OCI-LY1 (cell line): ENCODE data around the gene TFB2M.
"Not testable (repeated sequence)": the region's sequence is repeated elsewhere in the genome, so short reads cannot be mapped to it uniquely, and the experiment has no call there.

Experiments
- H2AFZ ChIP-seq: fragments of 200-600 bp; sonication (generic), shearing (Covaris generic); 2 replicates; pipeline ENCODE4 v1.6.0; 2014; ENCODE audit warnings: antibody characterized with exemption, mild to moderate bottlenecking, low read length
- H3F3A ChIP-seq: fragments of 200-600 bp; sonication (generic), shearing (Covaris generic); 2 replicates; pipeline ENCODE4 v1.6.0; 2014; ENCODE audit warnings: mild to moderate bottlenecking, antibody characterized with exemption, low read length, moderate library complexity; ENCODE audit not compliant: insufficient read depth
- H3K27ac ChIP-seq: fragments of 200-600 bp; sonication (generic); 2 replicates; pipeline ENCODE4 v1.5.1; 2014; ENCODE audit warnings: low read length, mixed run types, mild to moderate bottlenecking, low read depth; ENCODE audit not compliant: poor library complexity, severe bottlenecking
- H3K27me3 ChIP-seq: fragments of 200-600 bp; sonication (generic); 2 replicates; pipeline ENCODE4 v1.6.0; 2014; ENCODE audit warnings: antibody characterized with exemption, mild to moderate bottlenecking, low read length, moderate library complexity; ENCODE audit not compliant: insufficient read depth
- H3K36me3 ChIP-seq: fragments of 200-600 bp; sonication (generic); 2 replicates; pipeline ENCODE4 v1.6.1; 2014; ENCODE audit warnings: mild to moderate bottlenecking, antibody characterized with exemption, low read length, moderate library complexity, mixed read lengths; ENCODE audit not compliant: insufficient read depth
- H3K4me1 ChIP-seq: fragments of 200-600 bp; sonication (generic); 2 replicates; pipeline ENCODE4 v1.5.1; 2014; ENCODE audit warnings: mild to moderate bottlenecking, low read length, moderate library complexity; ENCODE audit not compliant: insufficient read depth, severe bottlenecking
- H3K4me2 ChIP-seq: fragments of 200-600 bp; sonication (generic), shearing (Covaris generic); 2 replicates; pipeline ENCODE4 v1.6.1; 2014; ENCODE audit warnings: low read length
- H3K4me3 ChIP-seq: fragments of 200-600 bp; sonication (generic); 2 replicates; pipeline ENCODE4 v1.5.1; 2014; ENCODE audit warnings: low read length, low read depth, mild to moderate bottlenecking, mixed read lengths; ENCODE audit not compliant: poor library complexity, severe bottlenecking
- H3K79me2 ChIP-seq: fragments of 200-600 bp; shearing (Covaris generic); 2 replicates; pipeline ENCODE4 v1.6.1; 2016; ENCODE audit warnings: mixed run types, low read length, mixed read lengths; ENCODE audit not compliant: insufficient read depth
- H3K9ac ChIP-seq: fragments of 200-600 bp; sonication (generic), shearing (Covaris generic); 2 replicates; pipeline ENCODE4 v1.6.1; 2014; ENCODE audit warnings: mild to moderate bottlenecking, low read length, mixed read lengths
- H3K9me2 ChIP-seq: fragments of 200-600 bp; sonication (generic), shearing (Covaris generic); 2 replicates; pipeline ENCODE4 v1.6.1; 2014; ENCODE audit warnings: low read depth, mild to moderate bottlenecking, low read length, mixed read lengths
- H3K9me3 ChIP-seq: fragments of 200-600 bp; shearing (Covaris generic); 2 replicates; pipeline ENCODE4 v1.6.1; 2014; ENCODE audit warnings: low read length, mixed read lengths
- H4K20me1 ChIP-seq: fragments of 200-600 bp; sonication (generic), shearing (Covaris generic); 2 replicates; pipeline ENCODE4 v1.6.0; 2016; ENCODE audit warnings: mild to moderate bottlenecking, low read length; ENCODE audit not compliant: insufficient read depth
- CTCF ChIP-seq: fragments of 200-600 bp; sonication (generic), shearing (Covaris generic); IDR thresholded peaks from 2 replicates; pipeline ENCODE4 v1.5.1; 2017; ENCODE audit warnings: mild to moderate bottlenecking, antibody characterized with exemption, low read length, moderate library complexity, mixed read lengths
- EZH2 ChIP-seq: fragments of 200-600 bp; sonication (generic), shearing (Covaris generic); IDR thresholded peaks from 2 replicates; pipeline ENCODE4 v1.8.0; 2017; ENCODE audit warnings: borderline replicate concordance, mixed run types, mild to moderate bottlenecking, antibody characterized with exemption, low read length, moderate library complexity, mixed read lengths

The TFB2M gene

GRCh38 chr1:246608616-246609376 is 42.7 kb upstream of the TFB2M start:
- Histone ChIP-seq H3K4me3 (no peak overlapping the region), H3K9me2 (no peaks in the 10 kb centered on the region), H2AFZ (no peak overlapping the region), H3K4me1 (peaks cover 16% of the 10 kb centered on the region), H3K9me3 (no peaks in the 10 kb centered on the region), H3K27ac (no peak overlapping the region), H3K9ac (no peak overlapping the region), H3K4me2 (no peak overlapping the region), H4K20me1 (no peaks in the 10 kb centered on the region), H3F3A (no peaks in the 10 kb centered on the region), H3K36me3 (peaks cover 6% of the 10 kb centered on the region; the same call in 1 of the 2 replicates), H3K27me3 (no peaks in the 10 kb centered on the region), H3K79me2 (peaks cover 13% of the 10 kb centered on the region; the same call in 1 of the 2 replicates)
- TF ChIP-seq EZH2: no peak
- TF ChIP-seq CTCF: no peak

- Histone ChIP-seq H4K20me1 (no peaks in the 10 kb centered on the region), H3K27ac (no peak overlapping the region), H3K4me1 (peaks cover 16% of the 10 kb centered on the region), H3K4me2 (no peak overlapping the region), H3K36me3 (peaks cover 17% of the 10 kb centered on the region; the same call in 1 of the 2 replicates), H3K9me3 (0 out of 2 replicates have a peak, but pooled peaks cover 3% of the 10 kb centered on the region), H3K27me3 (no peaks in the 10 kb centered on the region), H3K9ac (no peak overlapping the region), H3K4me3 (no peak overlapping the region), H3F3A (no peaks in the 10 kb centered on the region), H3K9me2 (no peaks in the 10 kb centered on the region), H2AFZ (no peak overlapping the region), H3K79me2 (peaks cover 23% of the 10 kb centered on the region; the same call in 1 of the 2 replicates)
- TF ChIP-seq CTCF: no peak
- no peak for TF ChIP-seq EZH2
Measured at GRCh38 chr1:246607462-246607861, 41.4 kb upstream of the TFB2M start.

GRCh38 chr1:246605231-246605630 is 39.2 kb upstream of the TFB2M start:
- H3K4me2 ChIP-seq, H2AFZ ChIP-seq, H3K9ac ChIP-seq, H3F3A ChIP-seq, H3K4me3 ChIP-seq, H3K27me3 ChIP-seq, H3K27ac ChIP-seq, H3K4me1 ChIP-seq, H3K9me2 ChIP-seq, H3K9me3 ChIP-seq, H4K20me1 ChIP-seq: not testable (repeated sequence)
- peaks cover 24% of the 10 kb centered on the region for H3K79me2 ChIP-seq
- peaks cover 23% of the 10 kb centered on the region; the same call in 1 of the 2 replicates for H3K36me3 ChIP-seq

- no peaks in the 10 kb centered on the region for H4K20me1 ChIP-seq
- peaks cover 29% of the 10 kb centered on the region for H3K36me3 ChIP-seq
- H3K9me3 ChIP-seq: 0 out of 2 replicates have a peak, but pooled peaks cover 3% of the 10 kb centered on the region
- no peaks in the 10 kb centered on the region for H3K4me1 ChIP-seq
- H3K9me2 ChIP-seq: no peaks in the 10 kb centered on the region
- no peaks in the 10 kb centered on the region for H3K27me3 ChIP-seq
- no peaks in the 10 kb centered on the region for H3F3A ChIP-seq
- no peak overlapping the region for H3K27ac ChIP-seq
- H3K4me3 ChIP-seq: no peak overlapping the region
- TF ChIP-seq CTCF: no peak
- no peak for TF ChIP-seq EZH2
- no peak overlapping the region for H3K9ac ChIP-seq
- no peak overlapping the region for H3K4me2 ChIP-seq
- no peak overlapping the region for H2AFZ ChIP-seq
- H3K79me2 ChIP-seq: peaks cover 29% of the 10 kb centered on the region
Measured at GRCh38 chr1:246602194-246602593, 36.1 kb upstream of the TFB2M start.
